ENCODE data around the gene ZNF80.
"Not testable (repeated sequence)": the region's sequence is repeated elsewhere in the genome, so short reads cannot be mapped to it uniquely, and the experiment has no call there.

Gene ZNF80

GRCh38 chr3:114237478-114237877 is at the start of gene ZNF80:
Gene ZNF80 (minus strand): TSS chr3:114237578. CDS start chr3:114237074, 504 bp downstream.
- not testable (repeated sequence) for DNase-seq (ENCODE audit: low spot score)

- DNase-seq (ENCODE audit: low spot score), result no peak
Observed at GRCh38 chr3:114286266-114286665, 48.9 kb upstream of the ZNF80 start.

- no peak for DNase-seq (ENCODE audit: low spot score)
Observed at GRCh38 chr3:114285648-114286230, 48.4 kb upstream of the ZNF80 start.

GRCh38 chr3:114284644-114285043 is 47.3 kb upstream of the ZNF80 start:
- no peak for DNase-seq (ENCODE audit: low spot score)

GRCh38 chr3:114276856-114277255 is 39.5 kb upstream of the ZNF80 start:
- not testable (repeated sequence) for DNase-seq (ENCODE audit: low spot score)

GRCh38 chr3:114274929-114275328 is 37.6 kb upstream of the ZNF80 start:
- DNase-seq (ENCODE audit: low spot score), result no peak

- no peak for DNase-seq (ENCODE audit: low spot score)
Observed at GRCh38 chr3:114272271-114272670, 34.9 kb upstream of the ZNF80 start.

- DNase-seq (ENCODE audit: low spot score), result no peak
Observed at GRCh38 chr3:114270019-114270418, 32.6 kb upstream of the ZNF80 start.

GRCh38 chr3:114260152-114260551 is 22.8 kb upstream of the ZNF80 start:
- DNase-seq (ENCODE audit: low spot score), result no peak

GRCh38 chr3:114259566-114259965 is 22.2 kb upstream of the ZNF80 start:
- DNase-seq (ENCODE audit: low spot score), result no peak

- no peak for DNase-seq (ENCODE audit: low spot score)
Observed at GRCh38 chr3:114253505-114253904, 16.1 kb upstream of the ZNF80 start.

GRCh38 chr3:114252954-114253353 is 15.6 kb upstream of the ZNF80 start:
- DNase-seq (ENCODE audit: low spot score), result no peak

GRCh38 chr3:114242947-114243346 is 5.6 kb upstream of the ZNF80 start:
- DNase-seq (ENCODE audit: low spot score), result no peak

- no peak for DNase-seq (ENCODE audit: low spot score)
Observed at GRCh38 chr3:114241262-114241661, 3.9 kb upstream of the ZNF80 start.

GRCh38 chr3:114238146-114238785 is 888 bp upstream of the ZNF80 start:
- DNase-seq (ENCODE audit: low spot score), result not testable (repeated sequence)

- DNase-seq (ENCODE audit: low spot score), result no peak
Observed at GRCh38 chr3:114235431-114235830, 1.9 kb downstream of the ZNF80 start.

- DNase-seq (ENCODE audit: low spot score), result no peak
Observed at GRCh38 chr3:114234745-114235144, 2.6 kb downstream of the ZNF80 start.

- DNase-seq (ENCODE audit: low spot score), result no peak
Observed at GRCh38 chr3:114231616-114232015, 5.8 kb downstream of the ZNF80 start.

- DNase-seq (ENCODE audit: low spot score), result no peak
Observed at GRCh38 chr3:114227076-114227475, 10.3 kb downstream of the ZNF80 start.

GRCh38 chr3:114226313-114226712 is 11.1 kb downstream of the ZNF80 start:
- no peak for DNase-seq (ENCODE audit: low spot score)

- no peak for DNase-seq (ENCODE audit: low spot score)
Observed at GRCh38 chr3:114223143-114223542, 14.2 kb downstream of the ZNF80 start.

- DNase-seq (ENCODE audit: low spot score), result no peak
Observed at GRCh38 chr3:114221881-114222264, 15.5 kb downstream of the ZNF80 start.

- DNase-seq (ENCODE audit: low spot score), result no peak
Observed at GRCh38 chr3:114221165-114221880, 16.1 kb downstream of the ZNF80 start.
